HG03103 (cell line): ENCODE measurements around the gene NUDCD3.
A peak's percentile ranks its signal among the peaks of the same experiment; 100 is the strongest.

ENCODE experiments used
- ATAC-seq: cut with Tn5 transposase; IDR thresholded peaks from one replicate; pipeline ENCODE4 v1.9.1; 2021; ENCODE audit warnings: low read depth; ENCODE audit not compliant: unreplicated experiment

NUDCD3 gene

GRCh38 chr7:44386139-44386913, 104.1 kb downstream of the NUDCD3 start:
- ATAC-seq: no peak

- ATAC-seq: no peak
Measured at GRCh38 chr7:44385434-44386138, 104.9 kb downstream of the NUDCD3 start.

GRCh38 chr7:44384586-44385433, 105.6 kb downstream of the NUDCD3 start:
- ATAC-seq: no peak

- no peak for ATAC-seq
Measured at GRCh38 chr7:44383566-44383965, 106.9 kb downstream of the NUDCD3 start.

GRCh38 chr7:44382459-44383265, 107.8 kb downstream of the NUDCD3 start:
- no peak for ATAC-seq

GRCh38 chr7:44381494-44382220, 108.8 kb downstream of the NUDCD3 start:
- ATAC-seq: no peak

- ATAC-seq: no peak
Measured at GRCh38 chr7:44380831-44381493, 109.5 kb downstream of the NUDCD3 start.

GRCh38 chr7:44380189-44380830, 110.1 kb downstream of the NUDCD3 start:
- ATAC-seq: no peak

- no peak for ATAC-seq
Measured at GRCh38 chr7:44379366-44380188, 110.9 kb downstream of the NUDCD3 start.

- no peak for ATAC-seq
Measured at GRCh38 chr7:44378744-44379143, 111.7 kb downstream of the NUDCD3 start.

GRCh38 chr7:44377681-44378421, 112.6 kb downstream of the NUDCD3 start:
- peak; percentile 77 for ATAC-seq

GRCh38 chr7:44377134-44377463, 113.4 kb downstream of the NUDCD3 start:
- ATAC-seq: no peak

GRCh38 chr7:44376429-44377133, 113.9 kb downstream of the NUDCD3 start:
- ATAC-seq: no peak

- no peak for ATAC-seq
Measured at GRCh38 chr7:44375926-44376342, 114.5 kb downstream of the NUDCD3 start.

GRCh38 chr7:44375236-44375699, 115.2 kb downstream of the NUDCD3 start:
- ATAC-seq: no peak

GRCh38 chr7:44374007-44374763, 116.3 kb downstream of the NUDCD3 start:
- no peak for ATAC-seq
